ENCODE results near the gene CHST11.

Gene CHST11

GRCh38 chr12:104779134-104779533, 322.4 kb downstream of the CHST11 start:
- no peaks in the 10 kb centered on the region for H3K36me3 ChIP-seq (ENCODE audit: control insufficient read depth in 2 of 2, insufficient read depth in 2 of 2, low read length in 2 of 2)
- no peaks in the 10 kb centered on the region for H3K9me3 ChIP-seq (ENCODE audit: control insufficient read depth in 2 of 2, low read length in 2 of 2)
- H3K27me3 ChIP-seq (ENCODE audit: control insufficient read depth in 2 of 2, insufficient read depth in 2 of 2, low read length in 2 of 2): no peaks in the 10 kb centered on the region
- no peak overlapping the region for H3K27ac ChIP-seq (ENCODE audit: low read depth in 2 of 2, low read length in 2 of 2)
- H3K4me1 ChIP-seq (ENCODE audit: control insufficient read depth in 2 of 2, insufficient read depth in 2 of 2, low read length in 2 of 2): no peaks in the 10 kb centered on the region
- H3K4me3 ChIP-seq (ENCODE audit: low read length in 2 of 2): no peak overlapping the region
- no peak overlapping the region for H3K9ac ChIP-seq (ENCODE audit: low read depth in 1 of 2, low read length in 2 of 2)

GRCh38 chr12:104782296-104782695, 325.5 kb downstream of the CHST11 start:
- H3K4me3 ChIP-seq (ENCODE audit: low read length in 2 of 2): no peak overlapping the region
- H3K9me3 ChIP-seq (ENCODE audit: control insufficient read depth in 2 of 2, low read length in 2 of 2): no peaks in the 10 kb centered on the region
- no peaks in the 10 kb centered on the region for H3K4me1 ChIP-seq (ENCODE audit: control insufficient read depth in 2 of 2, insufficient read depth in 2 of 2, low read length in 2 of 2)
- H3K36me3 ChIP-seq (ENCODE audit: control insufficient read depth in 2 of 2, insufficient read depth in 2 of 2, low read length in 2 of 2): no peaks in the 10 kb centered on the region
- no peak overlapping the region for H3K9ac ChIP-seq (ENCODE audit: low read depth in 1 of 2, low read length in 2 of 2)
- no peaks in the 10 kb centered on the region for H3K27me3 ChIP-seq (ENCODE audit: control insufficient read depth in 2 of 2, insufficient read depth in 2 of 2, low read length in 2 of 2)
- no peak overlapping the region for H3K27ac ChIP-seq (ENCODE audit: low read depth in 2 of 2, low read length in 2 of 2)

- Histone ChIP-seq H3K36me3 (ENCODE audit: control insufficient read depth in 2 of 2, insufficient read depth in 2 of 2, low read length in 2 of 2) (no peaks in the 10 kb centered on the region), H3K4me1 (ENCODE audit: control insufficient read depth in 2 of 2, insufficient read depth in 2 of 2, low read length in 2 of 2) (no peaks in the 10 kb centered on the region), H3K4me3 (ENCODE audit: low read length in 2 of 2) (no peak overlapping the region), H3K27me3 (ENCODE audit: control insufficient read depth in 2 of 2, insufficient read depth in 2 of 2, low read length in 2 of 2) (no peaks in the 10 kb centered on the region), H3K9me3 (ENCODE audit: control insufficient read depth in 2 of 2, low read length in 2 of 2) (no peaks in the 10 kb centered on the region), H3K9ac (ENCODE audit: low read depth in 1 of 2, low read length in 2 of 2) (no peak overlapping the region), H3K27ac (ENCODE audit: low read depth in 2 of 2, low read length in 2 of 2) (no peak overlapping the region)
These were observed 327.8 kb downstream of the CHST11 start for GRCh38 chr12:104784592-104784991.

- no peaks in the 10 kb centered on the region for H3K27me3 ChIP-seq (ENCODE audit: control insufficient read depth in 2 of 2, insufficient read depth in 2 of 2, low read length in 2 of 2)
- H3K9me3 ChIP-seq (ENCODE audit: control insufficient read depth in 2 of 2, low read length in 2 of 2): no peaks in the 10 kb centered on the region
- H3K36me3 ChIP-seq (ENCODE audit: control insufficient read depth in 2 of 2, insufficient read depth in 2 of 2, low read length in 2 of 2): no peaks in the 10 kb centered on the region
- H3K4me1 ChIP-seq (ENCODE audit: control insufficient read depth in 2 of 2, insufficient read depth in 2 of 2, low read length in 2 of 2): no peaks in the 10 kb centered on the region
- H3K9ac ChIP-seq (ENCODE audit: low read depth in 1 of 2, low read length in 2 of 2): no peak overlapping the region
- H3K4me3 ChIP-seq (ENCODE audit: low read length in 2 of 2): no peak overlapping the region
- no peak overlapping the region for H3K27ac ChIP-seq (ENCODE audit: low read depth in 2 of 2, low read length in 2 of 2)
These were observed 329.1 kb downstream of the CHST11 start for GRCh38 chr12:104785886-104786285.

- no peaks in the 10 kb centered on the region for H3K9me3 ChIP-seq (ENCODE audit: control insufficient read depth in 2 of 2, low read length in 2 of 2)
- H3K27ac ChIP-seq (ENCODE audit: low read depth in 2 of 2, low read length in 2 of 2): no peak overlapping the region
These were observed 329.6 kb downstream of the CHST11 start for GRCh38 chr12:104786352-104786751.

GRCh38 chr12:104788840-104789271, 332.1 kb downstream of the CHST11 start:
- Histone ChIP-seq H3K27ac (ENCODE audit: low read depth in 2 of 2, low read length in 2 of 2) (no peak overlapping the region), H3K4me3 (ENCODE audit: low read length in 2 of 2) (no peak overlapping the region), H3K27me3 (ENCODE audit: control insufficient read depth in 2 of 2, insufficient read depth in 2 of 2, low read length in 2 of 2) (no peaks in the 10 kb centered on the region), H3K9me3 (ENCODE audit: control insufficient read depth in 2 of 2, low read length in 2 of 2) (no peaks in the 10 kb centered on the region), H3K9ac (ENCODE audit: low read depth in 1 of 2, low read length in 2 of 2) (no peak overlapping the region), H3K4me1 (ENCODE audit: control insufficient read depth in 2 of 2, insufficient read depth in 2 of 2, low read length in 2 of 2) (no peaks in the 10 kb centered on the region), H3K36me3 (ENCODE audit: control insufficient read depth in 2 of 2, insufficient read depth in 2 of 2, low read length in 2 of 2) (no peaks in the 10 kb centered on the region)

More at GRCh38 chr12:104786352-104786751, 329.6 kb downstream of the CHST11 start:
- H3K9ac ChIP-seq (ENCODE audit: low read depth in 1 of 2, low read length in 2 of 2): no peak overlapping the region
- H3K36me3 ChIP-seq (ENCODE audit: control insufficient read depth in 2 of 2, insufficient read depth in 2 of 2, low read length in 2 of 2): no peaks in the 10 kb centered on the region
- no peaks in the 10 kb centered on the region for H3K4me1 ChIP-seq (ENCODE audit: control insufficient read depth in 2 of 2, insufficient read depth in 2 of 2, low read length in 2 of 2)
- H3K4me3 ChIP-seq (ENCODE audit: low read length in 2 of 2): no peak overlapping the region
- no peaks in the 10 kb centered on the region for H3K27me3 ChIP-seq (ENCODE audit: control insufficient read depth in 2 of 2, insufficient read depth in 2 of 2, low read length in 2 of 2)

GRCh38 chr12:104790296-104791125, 333.8 kb downstream of the CHST11 start:
- H3K9me3 ChIP-seq (ENCODE audit: control insufficient read depth in 2 of 2, low read length in 2 of 2): no peaks in the 10 kb centered on the region
- no peak overlapping the region for H3K4me3 ChIP-seq (ENCODE audit: low read length in 2 of 2)

GRCh38 chr12:104792570-104792969, 335.8 kb downstream of the CHST11 start:
- Histone ChIP-seq H3K9ac (ENCODE audit: low read depth in 1 of 2, low read length in 2 of 2) (no peak overlapping the region), H3K27ac (ENCODE audit: low read depth in 2 of 2, low read length in 2 of 2) (no peak overlapping the region), H3K4me3 (ENCODE audit: low read length in 2 of 2) (no peak overlapping the region), H3K27me3 (ENCODE audit: control insufficient read depth in 2 of 2, insufficient read depth in 2 of 2, low read length in 2 of 2) (no peaks in the 10 kb centered on the region), H3K9me3 (ENCODE audit: control insufficient read depth in 2 of 2, low read length in 2 of 2) (no peaks in the 10 kb centered on the region), H3K4me1 (ENCODE audit: control insufficient read depth in 2 of 2, insufficient read depth in 2 of 2, low read length in 2 of 2) (no peaks in the 10 kb centered on the region), H3K36me3 (ENCODE audit: control insufficient read depth in 2 of 2, insufficient read depth in 2 of 2, low read length in 2 of 2) (no peaks in the 10 kb centered on the region)

More at GRCh38 chr12:104790296-104791125, 333.8 kb downstream of the CHST11 start:
- Histone ChIP-seq H3K36me3 (ENCODE audit: control insufficient read depth in 2 of 2, insufficient read depth in 2 of 2, low read length in 2 of 2) (no peaks in the 10 kb centered on the region), H3K9ac (ENCODE audit: low read depth in 1 of 2, low read length in 2 of 2) (no peak overlapping the region), H3K4me1 (ENCODE audit: control insufficient read depth in 2 of 2, insufficient read depth in 2 of 2, low read length in 2 of 2) (no peaks in the 10 kb centered on the region), H3K27ac (ENCODE audit: low read depth in 2 of 2, low read length in 2 of 2) (no peak overlapping the region), H3K27me3 (ENCODE audit: control insufficient read depth in 2 of 2, insufficient read depth in 2 of 2, low read length in 2 of 2) (no peaks in the 10 kb centered on the region)

- Histone ChIP-seq H3K27ac (ENCODE audit: low read depth in 2 of 2, low read length in 2 of 2) (no peak overlapping the region), H3K27me3 (ENCODE audit: control insufficient read depth in 2 of 2, insufficient read depth in 2 of 2, low read length in 2 of 2) (no peaks in the 10 kb centered on the region), H3K4me1 (ENCODE audit: control insufficient read depth in 2 of 2, insufficient read depth in 2 of 2, low read length in 2 of 2) (no peaks in the 10 kb centered on the region), H3K9me3 (ENCODE audit: control insufficient read depth in 2 of 2, low read length in 2 of 2) (no peaks in the 10 kb centered on the region), H3K9ac (ENCODE audit: low read depth in 1 of 2, low read length in 2 of 2) (no peak overlapping the region), H3K4me3 (ENCODE audit: low read length in 2 of 2) (no peak overlapping the region), H3K36me3 (ENCODE audit: control insufficient read depth in 2 of 2, insufficient read depth in 2 of 2, low read length in 2 of 2) (no peaks in the 10 kb centered on the region)
These were observed 336.5 kb downstream of the CHST11 start for GRCh38 chr12:104793285-104793684.

GRCh38 chr12:104793968-104794367, 337.2 kb downstream of the CHST11 start:
- Histone ChIP-seq H3K9me3 (ENCODE audit: control insufficient read depth in 2 of 2, low read length in 2 of 2) (no peaks in the 10 kb centered on the region), H3K36me3 (ENCODE audit: control insufficient read depth in 2 of 2, insufficient read depth in 2 of 2, low read length in 2 of 2) (no peaks in the 10 kb centered on the region), H3K27me3 (ENCODE audit: control insufficient read depth in 2 of 2, insufficient read depth in 2 of 2, low read length in 2 of 2) (no peaks in the 10 kb centered on the region), H3K4me1 (ENCODE audit: control insufficient read depth in 2 of 2, insufficient read depth in 2 of 2, low read length in 2 of 2) (no peaks in the 10 kb centered on the region), H3K9ac (ENCODE audit: low read depth in 1 of 2, low read length in 2 of 2) (no peak overlapping the region), H3K27ac (ENCODE audit: low read depth in 2 of 2, low read length in 2 of 2) (no peak overlapping the region), H3K4me3 (ENCODE audit: low read length in 2 of 2) (no peak overlapping the region)
